Measurements from ENCODE around the gene CLDN2.

CLDN2 gene

GRCh38 chrX:106921637-106922036 lies 1.4 kb downstream of the CLDN2 start:
- no peak for DNase-seq (ENCODE audit: low read depth in 2 of 2)

GRCh38 chrX:106927023-106927422 lies 6.8 kb downstream of the CLDN2 start:
- DNase-seq (ENCODE audit: low read depth in 2 of 2), result no peak

- DNase-seq (ENCODE audit: low read depth in 2 of 2), result no peak
These were observed 7.5 kb downstream of the CLDN2 start for GRCh38 chrX:106927700-106928099.

GRCh38 chrX:106928227-106928626 lies 8.0 kb downstream of the CLDN2 start:
- DNase-seq (ENCODE audit: low read depth in 2 of 2), result no peak

- DNase-seq (ENCODE audit: low read depth in 2 of 2), result no peak
These were observed 11.8 kb downstream of the CLDN2 start for GRCh38 chrX:106931831-106932491.

- DNase-seq (ENCODE audit: low read depth in 2 of 2), result no peak
These were observed 12.3 kb downstream of the CLDN2 start for GRCh38 chrX:106932492-106932923.

- DNase-seq (ENCODE audit: low read depth in 2 of 2), result no peak
These were observed 12.8 kb downstream of the CLDN2 start for GRCh38 chrX:106932960-106933537.

GRCh38 chrX:106933538-106933961 lies 13.3 kb downstream of the CLDN2 start:
- no peak for DNase-seq (ENCODE audit: low read depth in 2 of 2)

- no peak for DNase-seq (ENCODE audit: low read depth in 2 of 2)
These were observed 15.0 kb downstream of the CLDN2 start for GRCh38 chrX:106935175-106935574.

- no peak for DNase-seq (ENCODE audit: low read depth in 2 of 2)
These were observed 16.0 kb downstream of the CLDN2 start for GRCh38 chrX:106936246-106936645.

GRCh38 chrX:106939566-106939965 lies 19.4 kb downstream of the CLDN2 start:
- DNase-seq (ENCODE audit: low read depth in 2 of 2), result no peak

GRCh38 chrX:106940068-106940467 lies 19.9 kb downstream of the CLDN2 start:
- DNase-seq (ENCODE audit: low read depth in 2 of 2), result no peak

- DNase-seq (ENCODE audit: low read depth in 2 of 2), result no peak
These were observed 26.3 kb downstream of the CLDN2 start for GRCh38 chrX:106946464-106946863.

GRCh38 chrX:106948641-106949040 lies 28.4 kb downstream of the CLDN2 start:
- DNase-seq (ENCODE audit: low read depth in 2 of 2), result no peak

- DNase-seq (ENCODE audit: low read depth in 2 of 2), result no peak
These were observed 29.2 kb downstream of the CLDN2 start for GRCh38 chrX:106949366-106949765.

- DNase-seq (ENCODE audit: low read depth in 2 of 2), result no peak
These were observed 30.2 kb downstream of the CLDN2 start for GRCh38 chrX:106950381-106950780.

GRCh38 chrX:106951230-106951629 lies 31.0 kb downstream of the CLDN2 start:
- no peak for DNase-seq (ENCODE audit: low read depth in 2 of 2)

GRCh38 chrX:106952089-106952488 lies 31.9 kb downstream of the CLDN2 start:
- DNase-seq (ENCODE audit: low read depth in 2 of 2), result no peak

- no peak for DNase-seq (ENCODE audit: low read depth in 2 of 2)
These were observed 32.3 kb downstream of the CLDN2 start for GRCh38 chrX:106952538-106952937.

GRCh38 chrX:106952988-106953387 lies 32.8 kb downstream of the CLDN2 start:
- no peak for DNase-seq (ENCODE audit: low read depth in 2 of 2)

GRCh38 chrX:106954041-106954440 lies 33.8 kb downstream of the CLDN2 start:
- DNase-seq (ENCODE audit: low read depth in 2 of 2), result no peak

- no peak for DNase-seq (ENCODE audit: low read depth in 2 of 2)
These were observed 35.0 kb downstream of the CLDN2 start for GRCh38 chrX:106955004-106955772.

GRCh38 chrX:106957856-106958255 lies 37.7 kb downstream of the CLDN2 start:
- DNase-seq (ENCODE audit: low read depth in 2 of 2), result no peak

Data from stimulated activated CD8-positive, alpha-beta memory T cell treated with anti-CD3 and anti-CD28 coated beads, Interleukin-7, amount 100 ng/mL, for 1 hour (primary cell).